Measurements from ENCODE around the gene ZNF831.

ZNF831 gene

DNA sequence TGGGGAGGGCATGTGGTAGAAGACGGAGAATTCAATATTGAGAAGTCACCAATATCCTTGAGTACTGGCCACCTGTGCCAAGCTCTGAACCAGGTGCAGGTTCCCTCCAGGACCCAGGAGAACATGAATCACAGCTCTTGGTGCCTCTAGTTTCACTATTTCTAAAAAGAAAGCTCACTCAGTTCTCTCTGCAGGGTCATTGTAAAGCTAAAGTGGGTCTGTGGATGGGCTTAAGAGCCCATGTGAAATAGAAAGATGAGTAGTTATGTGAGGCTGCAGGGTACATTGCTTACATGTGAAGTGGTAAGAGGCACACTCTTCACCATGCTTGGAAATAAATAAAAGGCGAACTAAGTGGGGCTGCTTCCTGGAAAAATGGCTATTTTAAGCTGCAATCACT, 43.6 kb downstream of the ZNF831 start:
- in situ Hi-C loops (cut with MboI; ENCODE audit: low sequenced_read_pairs, unreplicated experiment): loop anchor here (10.0 kb wide), 1 partner anchor 332 kb away; no protein-coding TSS in a partner anchor
- no peak for DNase-seq (ENCODE audit: low spot score)
- TF ChIP-seq, protein P1, sequence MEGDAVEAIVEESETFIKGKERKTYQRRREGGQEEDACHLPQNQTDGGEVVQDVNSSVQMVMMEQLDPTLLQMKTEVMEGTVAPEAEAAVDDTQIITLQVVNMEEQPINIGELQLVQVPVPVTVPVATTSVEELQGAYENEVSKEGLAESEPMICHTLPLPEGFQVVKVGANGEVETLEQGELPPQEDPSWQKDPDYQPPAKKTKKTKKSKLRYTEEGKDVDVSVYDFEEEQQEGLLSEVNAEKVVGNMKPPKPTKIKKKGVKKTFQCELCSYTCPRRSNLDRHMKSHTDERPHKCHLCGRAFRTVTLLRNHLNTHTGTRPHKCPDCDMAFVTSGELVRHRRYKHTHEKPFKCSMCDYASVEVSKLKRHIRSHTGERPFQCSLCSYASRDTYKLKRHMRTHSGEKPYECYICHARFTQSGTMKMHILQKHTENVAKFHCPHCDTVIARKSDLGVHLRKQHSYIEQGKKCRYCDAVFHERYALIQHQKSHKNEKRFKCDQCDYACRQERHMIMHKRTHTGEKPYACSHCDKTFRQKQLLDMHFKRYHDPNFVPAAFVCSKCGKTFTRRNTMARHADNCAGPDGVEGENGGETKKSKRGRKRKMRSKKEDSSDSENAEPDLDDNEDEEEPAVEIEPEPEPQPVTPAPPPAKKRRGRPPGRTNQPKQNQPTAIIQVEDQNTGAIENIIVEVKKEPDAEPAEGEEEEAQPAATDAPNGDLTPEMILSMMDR (IDR thresholded peaks at IDR 0.05; ENCODE audit: borderline replicate concordance, control extremely low read depth, extremely low read depth, insufficient read depth, missing control alignments): no peak

- TF ChIP-seq, protein P1 (IDR thresholded peaks at IDR 0.05; ENCODE audit: borderline replicate concordance, control extremely low read depth, extremely low read depth, insufficient read depth, missing control alignments): peak; percentile 71
- DNase-seq (ENCODE audit: low spot score): peak; percentile 88
- in situ Hi-C loops (cut with MboI; ENCODE audit: low sequenced_read_pairs, unreplicated experiment): loop anchor here (10.0 kb wide), 1 partner anchor 333 kb away; no protein-coding TSS in a partner anchor
Observed at GRCh38 chr20:59207742-59208357, 44.2 kb downstream of the ZNF831 start.

DNA sequence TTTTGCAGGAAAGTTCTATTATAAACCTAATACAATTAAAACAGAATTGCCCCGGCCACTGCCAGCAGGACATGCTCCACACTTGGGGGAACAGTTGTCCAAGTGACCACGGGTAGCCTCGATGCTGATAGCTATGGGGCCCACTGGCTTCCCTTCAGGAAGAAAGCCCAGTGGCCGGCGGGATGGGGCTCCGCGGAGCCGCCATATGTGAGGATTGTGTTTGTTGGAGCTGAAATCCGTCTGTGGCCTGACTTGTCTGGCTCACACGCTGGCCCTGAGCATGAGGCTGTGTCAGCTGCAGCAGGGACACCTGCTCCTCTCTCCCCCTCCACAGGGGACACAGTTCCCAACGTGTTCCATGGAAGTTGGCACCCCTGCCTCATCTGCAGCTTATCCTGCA, 46.6 kb downstream of the ZNF831 start:
- DNase-seq (ENCODE audit: low spot score): no peak

DNA sequence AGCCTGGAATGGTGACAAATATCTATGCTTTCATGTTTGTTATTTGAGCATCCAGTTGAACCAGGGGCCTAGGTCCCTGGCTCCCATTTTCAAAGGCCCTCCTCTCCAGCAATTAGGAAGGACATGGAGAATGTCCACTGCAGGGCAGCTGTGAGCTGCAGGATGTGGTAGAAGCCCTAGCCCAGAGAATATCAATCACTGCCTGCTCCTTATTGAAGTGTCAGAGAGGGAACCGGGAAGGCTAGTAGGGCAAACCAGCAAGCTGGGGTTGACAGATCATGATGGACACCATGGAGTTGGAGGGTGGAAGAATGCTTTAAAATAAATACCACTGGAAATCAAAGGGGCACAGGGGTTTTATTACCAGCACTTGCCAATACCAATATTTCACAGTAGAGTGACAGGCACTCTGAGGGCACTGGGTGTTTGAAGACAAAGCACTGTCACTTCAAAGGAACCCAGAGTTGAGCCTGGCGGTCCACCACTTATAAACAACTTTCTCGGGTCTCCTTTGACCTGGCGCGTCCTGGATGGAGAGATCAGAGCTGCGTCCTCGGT, 47.7 kb downstream of the ZNF831 start:
- TF ChIP-seq, protein P1 (IDR thresholded peaks at IDR 0.05; ENCODE audit: borderline replicate concordance, control extremely low read depth, extremely low read depth, insufficient read depth, missing control alignments): no peak
- no peak for DNase-seq (ENCODE audit: low spot score)
- in situ Hi-C loops (cut with MboI; ENCODE audit: low sequenced_read_pairs, unreplicated experiment): loop anchor here (5.0 kb wide), 1 partner anchor 124 kb away; no protein-coding TSS in a partner anchor

More for the DNA sequence above, 46.6 kb downstream of the ZNF831 start:
- in situ Hi-C loops (cut with MboI; ENCODE audit: low sequenced_read_pairs, unreplicated experiment): loop anchor here (5.0 kb wide), 1 partner anchor 123 kb away; no protein-coding TSS in a partner anchor
- TF ChIP-seq, protein P1 (IDR thresholded peaks at IDR 0.05; ENCODE audit: borderline replicate concordance, control extremely low read depth, extremely low read depth, insufficient read depth, missing control alignments): no peak

GRCh38 chr20:59214073-59214472, 50.5 kb downstream of the ZNF831 start:
- TF ChIP-seq, protein P1 (IDR thresholded peaks at IDR 0.05; ENCODE audit: borderline replicate concordance, control extremely low read depth, extremely low read depth, insufficient read depth, missing control alignments): no peak
- no peak for DNase-seq (ENCODE audit: low spot score)
- in situ Hi-C loops (cut with MboI; ENCODE audit: low sequenced_read_pairs, unreplicated experiment): loop anchor here (5.0 kb wide), 1 partner anchor 127 kb away; no protein-coding TSS in a partner anchor

DNA sequence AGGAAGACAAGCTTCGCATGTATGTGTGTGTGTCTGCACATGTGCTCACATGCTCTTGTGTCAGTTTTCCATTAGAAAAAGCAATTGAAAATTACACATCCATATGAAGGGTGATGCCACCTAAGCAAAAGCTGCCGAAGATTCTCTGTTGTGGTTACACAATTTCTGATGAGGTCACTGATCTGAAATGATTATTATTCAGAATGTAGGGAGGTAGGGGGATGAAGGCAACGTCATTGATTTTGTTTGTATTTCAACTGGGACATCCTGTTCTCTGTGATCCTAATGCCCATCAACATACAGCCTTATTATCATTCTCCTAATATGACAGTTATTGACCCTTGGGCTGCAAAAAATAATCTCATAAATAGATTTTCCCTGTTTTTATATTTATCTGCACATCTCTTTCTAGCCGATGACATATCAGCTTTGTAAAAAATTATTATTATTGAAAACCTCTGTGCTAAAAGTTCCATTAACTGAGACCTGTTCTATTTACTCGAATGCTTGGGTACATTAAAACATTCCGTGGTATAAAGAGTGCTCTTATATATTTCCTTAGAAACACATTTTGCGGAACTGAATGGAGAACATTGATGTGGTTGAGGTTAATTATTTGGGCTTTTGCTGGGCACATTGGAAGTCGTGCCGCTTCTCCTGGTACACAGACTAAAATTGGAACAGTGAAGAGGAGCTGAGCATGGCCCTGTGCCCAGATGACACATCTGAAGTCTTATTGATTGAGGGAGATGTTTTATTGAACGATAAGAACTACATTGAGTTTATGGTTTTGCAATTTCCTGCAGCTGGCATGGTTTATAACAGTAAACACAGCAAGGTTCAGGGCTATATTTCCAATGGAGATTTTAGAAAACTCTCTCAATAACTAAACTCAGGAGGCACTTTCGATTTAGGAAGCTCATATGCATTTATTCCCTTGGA, 51.3 kb downstream of the ZNF831 start:
- TF ChIP-seq, protein P1 (IDR thresholded peaks at IDR 0.05; ENCODE audit: borderline replicate concordance, control extremely low read depth, extremely low read depth, insufficient read depth, missing control alignments): no peak
- no peak for DNase-seq (ENCODE audit: low spot score)
- in situ Hi-C loops (cut with MboI; ENCODE audit: low sequenced_read_pairs, unreplicated experiment): loop anchor here (5.0 kb wide), 1 partner anchor 128 kb away; no protein-coding TSS in a partner anchor
